ENCODE results near the gene AVEN. TPM values are rescaled to one million over a fixed set of nuclear protein-coding genes. Genes with fewer than 3 reads are reported as not detected.

The AVEN gene
- total and polyA plus RNA-seq, 2 of the 4 experiments (the other 2 are of a cell fraction), result 9.1 to 17.6 TPM

DNA sequence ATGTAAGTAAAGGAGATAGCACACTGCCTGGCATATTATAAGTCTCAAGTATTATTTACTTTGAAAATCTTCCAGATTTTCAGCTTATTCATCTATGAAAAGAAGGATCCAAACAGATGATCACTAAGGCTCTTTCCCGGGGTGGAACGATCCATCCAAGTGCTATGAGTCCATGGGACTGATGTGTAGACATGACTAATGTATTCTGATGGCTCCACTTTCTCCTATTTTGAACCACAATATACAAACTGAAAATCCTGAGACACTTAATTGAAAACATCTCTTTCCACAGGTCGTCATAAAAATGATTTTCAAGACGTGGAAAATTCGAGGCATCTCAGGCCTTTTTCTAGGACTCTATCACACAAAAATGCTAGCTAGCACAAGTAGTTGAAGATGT is 104.1 kb downstream of the AVEN start:
- no TSS peak for BruUV-seq (replicated peaks)
- DNase-seq (peak; percentile 16), ATAC-seq (ENCODE audit: low read depth) (no peak)
- Histone ChIP-seq H3K4me2 (ENCODE audit: low read depth, low read length) (no peak overlapping the region), H3K23ac (ENCODE audit: low read depth, low read length) (no peak overlapping the region), H2AK9ac (replicated peaks; ENCODE audit: low read depth, low read length, poor library complexity) (no peak overlapping the region), H3K9me1 (ENCODE audit: insufficient read depth, low read length) (no peaks in the 10 kb centered on the region), H3K9me3 (ENCODE audit: control insufficient read depth, insufficient read depth, low read length) (no peaks in the 10 kb centered on the region), H4K8ac (ENCODE audit: low read depth in 2 of 2, low read length in 2 of 2) (no peak overlapping the region), H3K4me3 (ENCODE audit: insufficient read depth, low read depth, low read length) (no peak overlapping the region), H3K9ac (ENCODE audit: low read depth, low read length) (no peak overlapping the region), H3K4me1 (ENCODE audit: control insufficient read depth, insufficient read depth, low read length) (no peaks in the 10 kb centered on the region), H3K4ac (ENCODE audit: low read depth, low read length) (no peak overlapping the region), H2BK20ac (ENCODE audit: low read depth, low read length) (no peak overlapping the region), H4K91ac (ENCODE audit: insufficient read depth, low read depth, low read length) (no peak overlapping the region), H4K5ac (ENCODE audit: low read depth, low read length) (no peak overlapping the region), H3K36me3 (ENCODE audit: control insufficient read depth, insufficient read depth, low read length) (no peaks in the 10 kb centered on the region), H3K14ac (replicated peaks; ENCODE audit: low read depth, low read length) (no peak overlapping the region), H3K27ac (ENCODE audit: insufficient read depth, low read length) (no peak overlapping the region), H2BK120ac (ENCODE audit: low read depth, low read length) (no peak overlapping the region), H2BK15ac (ENCODE audit: low read depth, low read length) (no peak overlapping the region), H2BK5ac (ENCODE audit: low read depth, low read length, poor library complexity, severe bottlenecking) (no peak overlapping the region), H3K79me1 (ENCODE audit: low read depth in 1 of 2, low read length in 2 of 2) (peaks cover 0 to 5% of the 10 kb centered on the region in 2 experiments; a peak in 1 of 4 replicates), H3K56ac (ENCODE audit: extremely low read depth, insufficient read depth, low read length) (no peak overlapping the region), H4K20me1 (ENCODE audit: insufficient read depth, low read length) (no peaks in the 10 kb centered on the region), H2AK5ac (ENCODE audit: low read depth, low read length) (no peak overlapping the region), H2AFZ (replicated peaks; ENCODE audit: low read length, poor library complexity) (no peak overlapping the region), H3K18ac (ENCODE audit: low read depth, low read length) (no peak overlapping the region), H3K27me3 (ENCODE audit: control insufficient read depth, insufficient read depth, low read length) (no peaks in the 10 kb centered on the region)
- CTCF ChIA-PET, result no interaction called here
- no peak for TF ChIP-seq SMC3 (IDR thresholded peaks at IDR 0.05; ENCODE audit: low read depth, low read length)
- no peak for TF ChIP-seq CHD1 (IDR thresholded peaks at IDR 0.05; ENCODE audit: low read depth, low read length)
- no peak for TF ChIP-seq NFE2L2 (IDR thresholded peaks at IDR 0.05; ENCODE audit: low read depth, low read length)
- TF ChIP-seq RFX5 (IDR thresholded peaks at IDR 0.05; ENCODE audit: low read depth, low read length), result no peak
- TF ChIP-seq, protein P1, sequence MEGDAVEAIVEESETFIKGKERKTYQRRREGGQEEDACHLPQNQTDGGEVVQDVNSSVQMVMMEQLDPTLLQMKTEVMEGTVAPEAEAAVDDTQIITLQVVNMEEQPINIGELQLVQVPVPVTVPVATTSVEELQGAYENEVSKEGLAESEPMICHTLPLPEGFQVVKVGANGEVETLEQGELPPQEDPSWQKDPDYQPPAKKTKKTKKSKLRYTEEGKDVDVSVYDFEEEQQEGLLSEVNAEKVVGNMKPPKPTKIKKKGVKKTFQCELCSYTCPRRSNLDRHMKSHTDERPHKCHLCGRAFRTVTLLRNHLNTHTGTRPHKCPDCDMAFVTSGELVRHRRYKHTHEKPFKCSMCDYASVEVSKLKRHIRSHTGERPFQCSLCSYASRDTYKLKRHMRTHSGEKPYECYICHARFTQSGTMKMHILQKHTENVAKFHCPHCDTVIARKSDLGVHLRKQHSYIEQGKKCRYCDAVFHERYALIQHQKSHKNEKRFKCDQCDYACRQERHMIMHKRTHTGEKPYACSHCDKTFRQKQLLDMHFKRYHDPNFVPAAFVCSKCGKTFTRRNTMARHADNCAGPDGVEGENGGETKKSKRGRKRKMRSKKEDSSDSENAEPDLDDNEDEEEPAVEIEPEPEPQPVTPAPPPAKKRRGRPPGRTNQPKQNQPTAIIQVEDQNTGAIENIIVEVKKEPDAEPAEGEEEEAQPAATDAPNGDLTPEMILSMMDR (conservative IDR thresholded peaks at IDR 0.05; ENCODE audit: low read depth, low read length), result no peak
- TF ChIP-seq POLR2A (IDR thresholded peaks at IDR 0.05; ENCODE audit: low read depth, low read length), result no peak
- no peak for TF ChIP-seq CEBPB (IDR thresholded peaks at IDR 0.05; ENCODE audit: low read depth, low read length)
- POLR2A ChIA-PET (ENCODE audit: unreplicated experiment), result no interaction called here
- in situ Hi-C loops (cut with MboI; ENCODE audit: low sequenced_read_pairs) (no loop called here), intact Hi-C loops (cut with micrococcal nuclease) (no loop called here), dilution Hi-C loops (cut with HindIII; ENCODE audit: low sequenced_read_pairs, unreplicated experiment) (no loop called here)
- whole genome bisulfite sequencing, 2 experiments (ENCODE audit: extremely low coverage in 2 of 2, insufficient read length in 1 of 2), result no CpG with 5 or more reads among the region's 5 CpGs

Data from IMR-90 (cell line).